Measurements from ENCODE around the gene FEV.
"Not testable (repeated sequence)": the region's sequence is repeated elsewhere in the genome, so short reads cannot be mapped to it uniquely, and the experiment has no call there.

The FEV gene

GRCh38 chr2:218946621-218947020 is 38.4 kb downstream of the FEV start:
- DNase-seq (ENCODE audit: low read depth in 4 of 4, low spot score in 1 of 4) = no peak

- no peak for DNase-seq (ENCODE audit: low read depth in 4 of 4, low spot score in 1 of 4)
Measured at GRCh38 chr2:218944759-218945404, 40.1 kb downstream of the FEV start.

DNA sequence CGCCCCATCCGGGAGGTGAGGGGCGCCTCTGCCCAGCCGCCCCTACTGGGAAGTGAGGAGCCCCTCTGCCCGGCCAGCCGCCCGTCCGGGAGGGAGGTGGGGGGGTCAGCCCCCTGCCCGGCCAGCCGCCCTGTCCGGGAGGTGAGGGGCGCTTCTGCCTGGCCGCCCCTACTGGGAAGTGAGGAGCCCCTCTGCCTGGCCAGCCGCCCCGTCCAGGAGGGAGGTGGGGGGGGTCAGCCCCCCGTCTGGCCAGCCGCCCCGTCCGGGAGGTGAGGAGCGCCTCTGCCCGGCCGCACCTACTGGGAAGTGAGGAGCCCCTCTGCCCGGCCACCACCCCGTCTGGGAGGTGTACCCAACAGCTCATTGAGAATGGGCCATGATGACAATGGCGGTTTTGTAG is 53.2 kb downstream of the FEV start:
- DNase-seq (ENCODE audit: low read depth in 4 of 4, low spot score in 1 of 4) = not testable (repeated sequence)
